A549 (cell line): ENCODE measurements around the gene PLPP3. TPM values are rescaled to one million over a fixed set of nuclear protein-coding genes. Genes with fewer than 3 reads are reported as not detected.

ENCODE experiments used
- ATAC-seq, 2 experiments: fragments of 200-7000 bp in 1 of 2; fragments of >200 bp in 1 of 2; cut with Nextera tagmentation in 1 of 2; cut with Tn5 transposase in 1 of 2; 3 replicates each; pipeline versions ENCODE4 v1.8.0 to v1.9.1; 2018 to 2020; ENCODE audit warnings: mild to moderate bottlenecking in 1 of 2, moderate library complexity in 1 of 2
- CTCF ChIA-PET: fragments of 300-600 bp; sonication (Branson Sonifier 250); formaldehyde crosslinking; extraction: SDS; loops from one replicate; lab custom pipeline; 2021; ENCODE audit warnings: antibody characterized with exemption, inconsistent platforms; lab: Yijun Ruan, JAX
- POLR2A ChIA-PET: fragments of 350-600 bp; formaldehyde crosslinking; extraction: SDS; loops from one replicate; lab custom pipeline; 2021; ENCODE audit warnings: antibody characterized with exemption, inconsistent platforms; lab: Yijun Ruan, JAX
- DNase-seq, 2 experiments: peaks; one replicate each; pipeline versions ENCODE4 v3.0.0 to v3.0.0-alpha.2; 2011 to 2016; ENCODE audit warnings: low read depth in 1 of 2, low spot score in 1 of 2
- FAIRE-seq: peaks from 2 replicates; lab custom pipeline; 2011; peaks lifted over from hg19 to GRCh38; lab: Jason Lieb, UNC
- H3K27ac ChIP-seq, 2 experiments: fragments of >200 bp; sonication (Bioruptor Twin); formaldehyde crosslinking; 3 replicates each; pipeline ENCODE4 v1.5.1; 2016 to 2017
- H3K4me1 ChIP-seq: fragments of >200 bp; sonication (Bioruptor Twin); formaldehyde crosslinking; 3 replicates; pipeline ENCODE4 v1.6.1; 2016
- H3K4me2 ChIP-seq: fragments of >200 bp; sonication (Bioruptor Twin); formaldehyde crosslinking; 3 replicates; pipeline ENCODE4 v1.6.1; 2016
- H3K4me3 ChIP-seq: fragments of >200 bp; sonication (Bioruptor Twin); formaldehyde crosslinking; 3 replicates; pipeline ENCODE4 v1.5.1; 2016
- H3K9me3 ChIP-seq: fragments of >200 bp; sonication (Bioruptor Twin); formaldehyde crosslinking; 3 replicates; pipeline ENCODE4 v1.6.1; 2016
- CBX2 ChIP-seq: fragments of 200-600 bp; sonication (generic); IDR thresholded peaks from 2 replicates; pipeline ENCODE4 v1.6.1; 2016; ENCODE audit warnings: low read depth, mild to moderate bottlenecking, borderline replicate concordance
- CEBPB ChIP-seq, 2 experiments: fragments of >200 bp in 1 of 2; sonication (Bioruptor Twin) in 1 of 2; formaldehyde crosslinking in 1 of 2; IDR thresholded peaks; 2 replicates each; pipeline ENCODE4 v1.6.1; 2012 to 2016
- CHD2 ChIP-seq: fragments of 150-350 bp; IDR thresholded peaks from 2 replicates; pipeline ENCODE4 v1.6.1; 2014; ENCODE audit warnings: low read length; ENCODE audit not compliant: partially characterized antibody
- CHD4 ChIP-seq: fragments of 200-600 bp; sonication (generic); IDR thresholded peaks from 2 replicates; pipeline ENCODE4 v1.6.1; 2016; ENCODE audit warnings: antibody characterized with exemption, mild to moderate bottlenecking, borderline replicate concordance
- EHF ChIP-seq: fragments of 250-450 bp; sonication (Bioruptor Pico); IDR thresholded peaks from 2 replicates; pipeline ENCODE4 v1.5.0; 2020; ENCODE audit warnings: mild to moderate bottlenecking
- EP300 ChIP-seq, 2 experiments: fragments of >200 bp; sonication (Bioruptor Twin); formaldehyde crosslinking; IDR thresholded peaks; 2 replicates in 1 of 2; 3 replicates in 1 of 2; pipeline ENCODE4 v1.6.1; 2016 to 2017
- FOSB ChIP-seq: fragments of 250-450 bp; sonication (Bioruptor Pico); IDR thresholded peaks from 2 replicates; pipeline ENCODE4 v1.5.0; 2020; ENCODE audit warnings: mild to moderate bottlenecking, moderate library complexity
- FOSL2 ChIP-seq, 2 experiments: fragments of 450-650 bp in 1 of 2; fragments of >200 bp in 1 of 2; sonication (Bioruptor Twin) in 1 of 2; formaldehyde crosslinking; IDR thresholded peaks; 2 replicates each; pipeline versions ENCODE4 v1.5.0 to v1.6.1; 2016 to 2020; ENCODE audit warnings: mild to moderate bottlenecking in 1 of 2, moderate library complexity in 1 of 2
- GATA3 ChIP-seq: IDR thresholded peaks from 2 replicates; pipeline ENCODE4 v1.6.1; 2012; ENCODE audit warnings: borderline replicate concordance
- JUN ChIP-seq, 2 experiments: fragments of >200 bp; sonication (Bioruptor Twin); formaldehyde crosslinking; IDR thresholded peaks; 2 replicates in 1 of 2; 3 replicates in 1 of 2; pipeline ENCODE4 v1.6.1; 2016 to 2017
- JUNB ChIP-seq: fragments of >200 bp; sonication (Bioruptor Twin); formaldehyde crosslinking; IDR thresholded peaks from 2 replicates; pipeline ENCODE4 v1.6.1; 2016
- MAFK ChIP-seq: fragments of 450-650 bp; IDR thresholded peaks from 2 replicates; pipeline ENCODE4 v1.6.1; 2014; ENCODE audit not compliant: partially characterized antibody
- PHF8 ChIP-seq: fragments of 200-600 bp; sonication (generic); IDR thresholded peaks from 2 replicates; pipeline ENCODE4 v1.6.1; 2016; ENCODE audit warnings: low read depth, mild to moderate bottlenecking, antibody characterized with exemption, moderate library complexity, borderline replicate concordance
- RCOR1 ChIP-seq: fragments of 150-350 bp; IDR thresholded peaks from 2 replicates; pipeline ENCODE4 v1.6.1; 2014; ENCODE audit warnings: antibody characterized with exemption, low read length, low read depth
- SMC3 ChIP-seq: fragments of >200 bp; sonication (Bioruptor Twin); formaldehyde crosslinking; IDR thresholded peaks from 3 replicates; pipeline ENCODE4 v1.6.1; 2018; ENCODE audit warnings: inconsistent platforms
- SREBF2 ChIP-seq: fragments of 450-650 bp; IDR thresholded peaks from 2 replicates; pipeline ENCODE4 v1.6.1; 2014; ENCODE audit warnings: mild to moderate bottlenecking, moderate library complexity
- TP53 ChIP-seq: fragments of 250-450 bp; sonication (Bioruptor Pico); IDR thresholded peaks from 2 replicates; pipeline ENCODE4 v1.5.0; 2021; ENCODE audit warnings: mild to moderate bottlenecking, moderate library complexity
- ZNF302 ChIP-seq: fragments of 250-450 bp; sonication (Bioruptor Pico); IDR thresholded peaks from 2 replicates; pipeline ENCODE4 v1.9.0; 2021; ENCODE audit warnings: inconsistent platforms, mild to moderate bottlenecking, moderate library complexity
- WGBS: methylation state at CpG from one replicate; pipeline ENCODE4 v1.1.6; 2017; ENCODE audit errors: missing lambda C conversion rate; 5-methylcytosine and 5-hydroxymethylcytosine counted together
- polyA plus RNA-seq, 4 experiments: library from polyadenylated mRNA; depleted of rRNA in 3 of 4; stranded (reverse); fragments of >200 nt; fragmentation: RNase III in 1 of 4; extraction: RNeasy Plus Mini Kit Qiagen cat#74134 plus additional on column Dnase treatment in 1 of 4; gene quantifications; 2 replicates in 3 of 4; 3 replicates in 1 of 4; pipeline ENCODE4 v1.2.3, GENCODE V29; 2011 to 2017
- TF ChIP-seq, protein P1 (sequence below): IDR thresholded peaks from 2 replicates; pipeline ENCODE4 v1.6.1; 2012
- TF ChIP-seq, protein P2 (sequence below): fragments of 450-650 bp; IDR thresholded peaks from 2 replicates; pipeline ENCODE4 v1.6.1; 2014; ENCODE audit warnings: antibody characterized with exemption
- TF ChIP-seq, protein P3 (sequence below): fragments of 250-450 bp; sonication (Bioruptor Pico); IDR thresholded peaks from 2 replicates; pipeline ENCODE4 v1.5.0; 2020; ENCODE audit warnings: low read depth, mild to moderate bottlenecking, moderate library complexity
- TF ChIP-seq, protein P4 (sequence below): fragments of 250-450 bp; sonication (Bioruptor Pico); IDR thresholded peaks from 2 replicates; pipeline ENCODE4 v1.5.0; 2021; ENCODE audit warnings: mild to moderate bottlenecking, moderate library complexity, borderline replicate concordance
- TF ChIP-seq, protein P5 (sequence below): IDR thresholded peaks from 2 replicates; pipeline ENCODE4 v1.6.1; 2012

The PLPP3 gene
- polyA plus RNA-seq, 2 of the 4 experiments (the other 2 are of a cell fraction), result 23.6 to 25.6 TPM

DNA sequence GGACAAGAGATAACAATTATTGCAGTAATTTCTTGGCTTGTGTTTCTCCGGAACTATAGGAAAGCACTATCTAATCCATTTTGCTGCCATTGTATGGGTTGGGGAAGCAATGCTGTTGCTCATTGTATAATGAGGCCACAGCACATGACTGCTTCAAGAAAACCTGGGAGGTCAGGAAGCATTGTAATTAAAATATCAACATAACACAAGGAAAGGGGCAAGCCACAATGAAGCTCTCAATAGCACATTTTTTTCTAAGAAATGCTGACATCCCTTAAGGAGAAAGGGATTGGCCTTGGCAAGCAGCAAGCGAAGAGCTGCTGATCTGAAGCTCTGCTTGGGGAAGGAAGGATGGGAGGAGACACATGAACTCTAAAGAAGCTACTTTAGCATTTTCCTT, 44.0 kb downstream of the PLPP3 start:
- no peak for ATAC-seq
- TF ChIP-seq CEBPB (IDR thresholded peaks at IDR 0.05), result no peak
- no peak for TF ChIP-seq MAFK
- no peak for TF ChIP-seq CHD4
- no peak for TF ChIP-seq SREBF2
- no peak for TF ChIP-seq EP300 (IDR thresholded peaks at IDR 0.05)
- TF ChIP-seq, protein P1, sequence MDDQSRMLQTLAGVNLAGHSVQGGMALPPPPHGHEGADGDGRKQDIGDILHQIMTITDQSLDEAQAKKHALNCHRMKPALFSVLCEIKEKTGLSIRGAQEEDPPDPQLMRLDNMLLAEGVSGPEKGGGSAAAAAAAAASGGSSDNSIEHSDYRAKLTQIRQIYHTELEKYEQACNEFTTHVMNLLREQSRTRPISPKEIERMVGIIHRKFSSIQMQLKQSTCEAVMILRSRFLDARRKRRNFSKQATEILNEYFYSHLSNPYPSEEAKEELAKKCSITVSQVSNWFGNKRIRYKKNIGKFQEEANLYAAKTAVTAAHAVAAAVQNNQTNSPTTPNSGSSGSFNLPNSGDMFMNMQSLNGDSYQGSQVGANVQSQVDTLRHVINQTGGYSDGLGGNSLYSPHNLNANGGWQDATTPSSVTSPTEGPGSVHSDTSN, result no peak
- TF ChIP-seq CHD2, result no peak
- TF ChIP-seq, protein P2, sequence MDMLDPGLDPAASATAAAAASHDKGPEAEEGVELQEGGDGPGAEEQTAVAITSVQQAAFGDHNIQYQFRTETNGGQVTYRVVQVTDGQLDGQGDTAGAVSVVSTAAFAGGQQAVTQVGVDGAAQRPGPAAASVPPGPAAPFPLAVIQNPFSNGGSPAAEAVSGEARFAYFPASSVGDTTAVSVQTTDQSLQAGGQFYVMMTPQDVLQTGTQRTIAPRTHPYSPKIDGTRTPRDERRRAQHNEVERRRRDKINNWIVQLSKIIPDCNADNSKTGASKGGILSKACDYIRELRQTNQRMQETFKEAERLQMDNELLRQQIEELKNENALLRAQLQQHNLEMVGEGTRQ, result no peak
- no peak for TF ChIP-seq GATA3
- no peak for TF ChIP-seq CBX2
- no peak for TF ChIP-seq TP53 (CRISPR knock-in tag)
- TF ChIP-seq, protein P3, sequence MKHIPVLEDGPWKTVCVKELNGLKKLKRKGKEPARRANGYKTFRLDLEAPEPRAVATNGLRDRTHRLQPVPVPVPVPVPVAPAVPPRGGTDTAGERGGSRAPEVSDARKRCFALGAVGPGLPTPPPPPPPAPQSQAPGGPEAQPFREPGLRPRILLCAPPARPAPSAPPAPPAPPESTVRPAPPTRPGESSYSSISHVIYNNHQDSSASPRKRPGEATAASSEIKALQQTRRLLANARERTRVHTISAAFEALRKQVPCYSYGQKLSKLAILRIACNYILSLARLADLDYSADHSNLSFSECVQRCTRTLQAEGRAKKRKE (CRISPR knock-in tag), result no peak
- Histone ChIP-seq H3K9me3 (no peaks in the 10 kb centered on the region), H3K4me1 (no peaks in the 10 kb centered on the region), H3K4me3 (no peak overlapping the region), H3K27ac (no peak overlapping the region), H3K4me2 (no peak overlapping the region)
- WGBS, result 93% methylated on average over 2 of the region's 2 CpGs
- CTCF ChIA-PET, result interaction anchor here (0.7 kb wide), 1 partner anchor 1164 kb away, joined by 3 read pairs; no protein-coding TSS in a partner anchor
- POLR2A ChIA-PET, result no interaction called here
- DNase-seq, result no peak
- FAIRE-seq, result no peak

DNA sequence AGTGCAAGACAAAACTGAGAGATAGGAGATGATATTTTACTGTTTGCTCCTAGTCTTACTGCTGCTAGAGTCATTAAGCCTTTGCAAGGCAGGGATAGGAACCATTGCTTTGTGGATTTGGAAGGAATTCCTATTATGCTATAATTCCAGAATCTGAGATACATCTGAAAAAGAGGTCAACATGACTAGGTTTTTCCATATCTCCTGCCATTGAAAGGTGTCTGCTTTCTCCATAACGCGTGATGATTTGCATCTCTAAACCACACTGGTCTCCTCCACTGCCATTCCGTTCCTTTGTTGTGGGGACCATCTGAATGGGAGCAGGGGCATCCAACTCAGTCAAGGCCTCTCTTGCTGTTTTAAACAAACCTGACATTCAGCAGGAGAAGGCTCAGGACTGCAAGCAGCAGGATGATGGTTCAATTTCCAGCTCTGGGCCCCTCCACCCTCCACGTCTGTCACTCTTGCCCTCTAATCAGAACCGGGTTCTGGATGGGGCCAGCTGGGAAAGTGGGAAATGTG, 45.2 kb downstream of the PLPP3 start:
- Histone ChIP-seq H3K4me1 (no peaks in the 10 kb centered on the region), H3K9me3 (no peaks in the 10 kb centered on the region), H3K4me2 (no peak overlapping the region), H3K4me3 (no peak overlapping the region), H3K27ac (no peak overlapping the region)
- WGBS, result 98% methylated on average over 5 of the region's 5 CpGs
- FAIRE-seq, result no peak
- POLR2A ChIA-PET, result no interaction called here
- TF ChIP-seq EHF (CRISPR knock-in tag) (no peak), FOSB (CRISPR knock-in tag) (no peak), TP53 (CRISPR knock-in tag) (no peak), JUNB (no peak), PHF8 (no peak), FOSL2 (IDR thresholded peaks at IDR 0.05) (no peak), FOSL2 (CRISPR knock-in tag; IDR thresholded peaks at IDR 0.05) (no peak), JUN (IDR thresholded peaks at IDR 0.05) (no peak), SMC3 (no peak), ZNF302 (CRISPR knock-in tag) (no peak), RCOR1 (no peak)
- TF ChIP-seq, protein P4, sequence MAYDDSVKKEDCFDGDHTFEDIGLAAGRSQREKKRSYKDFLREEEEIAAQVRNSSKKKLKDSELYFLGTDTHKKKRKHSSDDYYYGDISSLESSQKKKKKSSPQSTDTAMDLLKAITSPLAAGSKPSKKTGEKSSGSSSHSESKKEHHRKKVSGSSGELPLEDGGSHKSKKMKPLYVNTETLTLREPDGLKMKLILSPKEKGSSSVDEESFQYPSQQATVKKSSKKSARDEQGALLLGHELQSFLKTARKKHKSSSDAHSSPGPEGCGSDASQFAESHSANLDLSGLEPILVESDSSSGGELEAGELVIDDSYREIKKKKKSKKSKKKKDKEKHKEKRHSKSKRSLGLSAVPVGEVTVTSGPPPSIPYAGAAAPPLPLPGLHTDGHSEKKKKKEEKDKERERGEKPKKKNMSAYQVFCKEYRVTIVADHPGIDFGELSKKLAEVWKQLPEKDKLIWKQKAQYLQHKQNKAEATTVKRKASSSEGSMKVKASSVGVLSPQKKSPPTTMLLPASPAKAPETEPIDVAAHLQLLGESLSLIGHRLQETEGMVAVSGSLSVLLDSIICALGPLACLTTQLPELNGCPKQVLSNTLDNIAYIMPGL, result no peak
- TF ChIP-seq, protein P5, sequence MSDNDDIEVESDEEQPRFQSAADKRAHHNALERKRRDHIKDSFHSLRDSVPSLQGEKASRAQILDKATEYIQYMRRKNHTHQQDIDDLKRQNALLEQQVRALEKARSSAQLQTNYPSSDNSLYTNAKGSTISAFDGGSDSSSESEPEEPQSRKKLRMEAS, result no peak
- no peak for DNase-seq
- CTCF ChIA-PET, result no interaction called here
- no peak for ATAC-seq
